Uterus (tissue), 4 donors: ENCODE results near the gene ENOPH1. TPM values are rescaled to one million over a fixed set of nuclear protein-coding genes. Genes with fewer than 3 reads are reported as not detected.
"Not testable (repeated sequence)": the region's sequence is repeated elsewhere in the genome, so short reads cannot be mapped to it uniquely, and the experiment has no call there.

Experiments
- DNase-seq, 2 donors: peaks; one replicate each; pipeline ENCODE4 v3.0.0-alpha.2; 2019 to 2020
- H3K27ac ChIP-seq, 2 donors: fragments of 200-600 bp; sonication (generic); 1 replicate in 1 of 2; 2 replicates in 1 of 2; pipeline ENCODE4 v1.5.1; 2016 to 2018
- H3K27me3 ChIP-seq, 2 donors: fragments of 200-600 bp; sonication (generic); one replicate each; pipeline ENCODE4 v1.5.1; 2018 to 2019; ENCODE audit warnings: control low read depth in 1 of 2
- H3K36me3 ChIP-seq, 2 donors: fragments of 200-600 bp; sonication (generic); one replicate each; pipeline ENCODE4 v1.5.1; 2019; ENCODE audit warnings: control low read depth in 1 of 2
- H3K4me1 ChIP-seq, 2 donors: fragments of 200-600 bp; sonication (generic); one replicate each; pipeline ENCODE4 v1.5.1; 2018 to 2019; ENCODE audit warnings: control low read depth in 1 of 2
- H3K4me3 ChIP-seq, 2 donors: fragments of 200-600 bp; sonication (generic); 1 replicate in 1 of 2; 2 replicates in 1 of 2; pipeline ENCODE4 v1.5.1; 2018 to 2019; ENCODE audit warnings: mild to moderate bottlenecking in 1 of 2
- H3K9me3 ChIP-seq, 2 donors: fragments of 200-600 bp; sonication (generic); one replicate each; pipeline ENCODE4 v1.5.1; 2019; ENCODE audit warnings: control low read depth in 1 of 2
- CTCF ChIP-seq, 4 experiments: fragments of 200-600 bp in 2 of 4; fragments of 450-650 bp in 2 of 4; sonication (generic) in 2 of 4; IDR thresholded peaks; one replicate each; pipeline ENCODE4 v1.5.1; 2016 to 2019; ENCODE audit warnings: antibody characterized with exemption in 4 of 4, mild to moderate bottlenecking in 2 of 4, moderate library complexity in 1 of 4
- POLR2A ChIP-seq, 2 donors: fragments of 450-650 bp; IDR thresholded peaks; one replicate each; pipeline ENCODE4 v1.6.1; 2016; ENCODE audit warnings: antibody characterized with exemption in 2 of 2, mild to moderate bottlenecking in 1 of 2, moderate library complexity in 1 of 2
- intact Hi-C: fragments of 100-400 bp; cut with DNase I; formaldehyde crosslinking; loops from one replicate; pipeline ENCODE4 v1.15.1; 2023; ENCODE audit warnings: low total_unique reads
- total RNA-seq, 4 donors: library from RNA; depleted of rRNA in 3 of 4; stranded (reverse); fragments of >200 nt in 3 of 4; gene quantifications; one replicate each; pipeline versions ENCODE4 v1.1.0 to v1.2.4, GENCODE V29; 2014 to 2023
- donor health status: DM: yes; HTN: yes; CAD: no.

Gene ENOPH1
- total RNA-seq, 4 donors from 2014 or later = 20.5 to 40.2 (median 28.3) TPM

DNA sequence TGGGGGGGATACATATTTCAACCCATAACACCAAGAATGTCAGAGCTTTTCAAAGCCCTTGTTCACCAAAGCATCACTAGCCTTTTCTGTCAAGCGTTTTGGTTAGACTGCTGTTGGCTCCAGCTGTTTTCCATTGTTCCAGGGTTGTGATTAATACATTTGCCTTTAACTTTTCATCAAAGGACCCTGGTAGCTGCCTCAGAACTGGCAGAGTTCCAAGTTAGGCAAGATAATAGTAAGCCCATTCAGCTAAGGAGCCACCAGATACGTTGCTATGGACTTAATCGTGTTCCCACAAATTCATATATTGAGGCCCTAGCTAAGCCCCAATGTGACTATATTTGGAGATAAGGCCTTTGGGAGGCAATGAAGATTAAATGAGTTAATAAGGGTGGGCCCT is 37.1 kb downstream of the ENOPH1 start:
- Histone ChIP-seq H3K36me3 (no peaks in the 10 kb centered on the region), H3K9me3 (no peaks in the 10 kb centered on the region), H3K4me3 (no peak overlapping the region), H3K4me1 (no peaks in the 10 kb centered on the region), H3K27ac (no peak overlapping the region), H3K27me3 (no peaks in the 10 kb centered on the region)
- TF ChIP-seq POLR2A (IDR thresholded peaks at IDR 0.05) (no peak), CTCF (IDR thresholded peaks at IDR 0.05) (no peak)
- intact Hi-C loops = no loop called here
- no peak for DNase-seq

GRCh38 chr4:82469791-82470345 is 39.5 kb downstream of the ENOPH1 start:
- H3K4me3 ChIP-seq = no peak overlapping the region
- no peaks in the 10 kb centered on the region for H3K9me3 ChIP-seq
- intact Hi-C loops = no loop called here
- TF ChIP-seq POLR2A (IDR thresholded peaks at IDR 0.05) = no peak
- no peak for TF ChIP-seq CTCF (IDR thresholded peaks at IDR 0.05)
- H3K27ac ChIP-seq = no peak overlapping the region
- no peak for DNase-seq
- H3K36me3 ChIP-seq = no peaks in the 10 kb centered on the region
- no peaks in the 10 kb centered on the region for H3K27me3 ChIP-seq
- H3K4me1 ChIP-seq = no peaks in the 10 kb centered on the region

GRCh38 chr4:82473080-82473479 is 42.7 kb downstream of the ENOPH1 start:
- intact Hi-C loops, H3K4me3 ChIP-seq, H3K9me3 ChIP-seq, H3K36me3 ChIP-seq, H3K27me3 ChIP-seq, DNase-seq, H3K27ac ChIP-seq, H3K4me1 ChIP-seq: not testable (repeated sequence)

GRCh38 chr4:82473621-82474164 is 43.3 kb downstream of the ENOPH1 start:
- no peaks in the 10 kb centered on the region for H3K27me3 ChIP-seq
- no peak for TF ChIP-seq CTCF (IDR thresholded peaks at IDR 0.05)
- no peaks in the 10 kb centered on the region for H3K9me3 ChIP-seq
- H3K36me3 ChIP-seq = no peaks in the 10 kb centered on the region
- intact Hi-C loops = no loop called here
- DNase-seq = no peak
- no peak overlapping the region for H3K4me3 ChIP-seq
- H3K27ac ChIP-seq = no peak overlapping the region
- no peaks in the 10 kb centered on the region for H3K4me1 ChIP-seq

- DNase-seq, H3K4me1 ChIP-seq, H3K27me3 ChIP-seq, intact Hi-C loops, H3K4me3 ChIP-seq, H3K27ac ChIP-seq, H3K9me3 ChIP-seq, H3K36me3 ChIP-seq: not testable (repeated sequence)
Observed at GRCh38 chr4:82475931-82476330, 45.5 kb downstream of the ENOPH1 start.

GRCh38 chr4:82477469-82477868 is 47.1 kb downstream of the ENOPH1 start:
- intact Hi-C loops, H3K27me3 ChIP-seq, H3K27ac ChIP-seq, H3K36me3 ChIP-seq, H3K4me1 ChIP-seq, DNase-seq, H3K4me3 ChIP-seq, H3K9me3 ChIP-seq: not testable (repeated sequence)

- Histone ChIP-seq H3K4me1 (no peaks in the 10 kb centered on the region), H3K36me3 (no peaks in the 10 kb centered on the region), H3K27ac (no peak overlapping the region), H3K27me3 (no peaks in the 10 kb centered on the region), H3K4me3 (no peak overlapping the region), H3K9me3 (no peaks in the 10 kb centered on the region)
- DNase-seq = no peak
- intact Hi-C loops = no loop called here
- TF ChIP-seq POLR2A (IDR thresholded peaks at IDR 0.05) (no peak), CTCF (IDR thresholded peaks at IDR 0.05) (no peak)
Observed at GRCh38 chr4:82479562-82479961, 49.2 kb downstream of the ENOPH1 start.
